OCI-LY7 (cell line): ENCODE data around the gene POC1B. TPM values are rescaled to one million over a fixed set of nuclear protein-coding genes. Genes with fewer than 3 reads are reported as not detected.

Source experiments
- BruUV-seq: library from RNA; stranded (reverse); fragments of 400-500 nt; replicated peaks from 2 replicates; lab custom pipeline; 2021; lab: Mats Ljungman, UMichigan
- CTCF ChIA-PET: fragments of 300-600 bp; sonication (Branson Sonifier 250); formaldehyde crosslinking; loops from one replicate; lab custom pipeline; 2022; ENCODE audit warnings: antibody characterized with exemption; ENCODE audit not compliant: unreplicated experiment; lab: Charles Lee
- POLR2A ChIA-PET: fragments of 300-600 bp; sonication (Branson Sonifier 250); formaldehyde crosslinking; loops from one replicate; lab custom pipeline; 2022; ENCODE audit warnings: antibody characterized with exemption; lab: Charles Lee
- DNase-seq: peaks from one replicate; pipeline ENCODE4 v3.0.0-alpha.2; 2015; ENCODE audit warnings: low spot score
- H2AFZ ChIP-seq: fragments of 200-600 bp; sonication (generic), shearing (Covaris generic); 2 replicates; pipeline ENCODE4 v1.6.1; 2014; ENCODE audit warnings: mild to moderate bottlenecking, antibody characterized with exemption, low read length, moderate library complexity
- H3K27ac ChIP-seq: fragments of 200-600 bp; sonication (generic); 2 replicates; pipeline ENCODE4 v1.5.1; 2014; ENCODE audit warnings: mixed run types, low read depth, mild to moderate bottlenecking, moderate library complexity, low read length, inconsistent platforms; ENCODE audit not compliant: poor library complexity, severe bottlenecking
- H3K36me3 ChIP-seq: fragments of 200-600 bp; sonication (generic); 2 replicates; pipeline ENCODE4 v1.6.1; 2014; ENCODE audit warnings: mild to moderate bottlenecking, antibody characterized with exemption, low read length, moderate library complexity, mixed read lengths; ENCODE audit not compliant: insufficient read depth
- H3K4me1 ChIP-seq: fragments of 200-600 bp; sonication (generic); 2 replicates; pipeline ENCODE4 v1.5.1; 2014; ENCODE audit warnings: mild to moderate bottlenecking, low read length; ENCODE audit not compliant: insufficient read depth, poor library complexity, severe bottlenecking
- H3K4me2 ChIP-seq: fragments of 200-600 bp; sonication (generic); 2 replicates; pipeline ENCODE4 v1.6.1; 2014; ENCODE audit warnings: mild to moderate bottlenecking, low read length
- H3K4me3 ChIP-seq: fragments of 200-600 bp; sonication (generic); 2 replicates; pipeline ENCODE4 v1.5.1; 2014; ENCODE audit warnings: mild to moderate bottlenecking, low read depth, low read length; ENCODE audit not compliant: poor library complexity, severe bottlenecking
- H3K79me2 ChIP-seq: fragments of 200-600 bp; sonication (generic); 2 replicates; pipeline ENCODE4 v1.6.1; 2016; ENCODE audit warnings: low read depth, mild to moderate bottlenecking, low read length, moderate library complexity, mixed read lengths; ENCODE audit not compliant: insufficient read depth
- H3K9me2 ChIP-seq: fragments of 200-600 bp; sonication (generic); 2 replicates; pipeline ENCODE4 v1.6.1; 2016; ENCODE audit warnings: mild to moderate bottlenecking, low read length, mixed read lengths; ENCODE audit not compliant: insufficient read depth
- H3K9me3 ChIP-seq: fragments of 200-600 bp; sonication (generic); 2 replicates; pipeline ENCODE4 v1.6.1; 2014; ENCODE audit warnings: mild to moderate bottlenecking, mixed run types, low read length, mixed read lengths
- H4K20me1 ChIP-seq: fragments of 200-600 bp; sonication (generic); 2 replicates; pipeline ENCODE4 v1.6.1; 2014; ENCODE audit warnings: mild to moderate bottlenecking, antibody characterized with exemption, low read length, moderate library complexity, mixed read lengths; ENCODE audit not compliant: insufficient read depth
- CTCF ChIP-seq: fragments of 200-600 bp; sonication (generic); conservative IDR thresholded peaks from 2 replicates; pipeline ENCODE4 v1.5.1; 2014; ENCODE audit warnings: mild to moderate bottlenecking, antibody characterized with exemption, low read length, moderate library complexity, mixed read lengths
- EZH2phosphoT487 ChIP-seq: fragments of 200-600 bp; sonication (generic); IDR thresholded peaks from 2 replicates; pipeline ENCODE4 v1.6.1; 2018; ENCODE audit warnings: low read depth, borderline replicate concordance, mild to moderate bottlenecking, mixed run types, antibody characterized with exemption, low read length, moderate library complexity, mixed read lengths
- intact Hi-C: fragments of 100-400 bp; cut with micrococcal nuclease; formaldehyde crosslinking; loops from one replicate; pipeline ENCODE4 v1.10.0; 2022; ENCODE audit not compliant: unreplicated experiment
- total RNA-seq, 2 experiments: library from RNA; depleted of rRNA in 1 of 2; stranded (reverse); fragments of >200 nt in 1 of 2; shearing (Covaris generic) in 1 of 2; gene quantifications; 2 replicates each; pipeline ENCODE4 v1.2.3, GENCODE V29; 2014 to 2022

The POC1B gene
- total RNA-seq, 2 experiments from 2014 or later: 28.9 to 30.9 TPM

GRCh38 chr12:89544022-89544421, 18.2 kb upstream of the POC1B start:
- POLR2A ChIA-PET: interaction anchor here (0.6 to 1.4 kb wide), 6 partner anchors 27 to 714 kb away, joined by 3 to 4 read pairs (median 3); no protein-coding TSS in a partner anchor
- peaks cover 5% of the 10 kb centered on the region for H3K4me1 ChIP-seq
- H3K4me3 ChIP-seq: no peak overlapping the region
- no peaks in the 10 kb centered on the region for H3K79me2 ChIP-seq
- no peaks in the 10 kb centered on the region for H3K9me3 ChIP-seq
- H3K27ac ChIP-seq: no peak overlapping the region
- no peaks in the 10 kb centered on the region for H3K36me3 ChIP-seq
- no TSS peak for BruUV-seq
- no peak for DNase-seq
- no peak overlapping the region for H3K4me2 ChIP-seq
- TF ChIP-seq EZH2phosphoT487 (no peak), CTCF (no peak)
- no peaks in the 10 kb centered on the region for H4K20me1 ChIP-seq
- intact Hi-C loops: loop anchor here (5.0 to 10.0 kb wide), 4 partner anchors 163 to 1313 kb away; partner anchors contain the start of gene ATP2B1
- H3K9me2 ChIP-seq: no peaks in the 10 kb centered on the region
- CTCF ChIA-PET: interaction anchor here (1.7 kb wide), 1 partner anchor 620 kb away, joined by 5 read pairs; no protein-coding TSS in a partner anchor
- no peak overlapping the region for H2AFZ ChIP-seq

- intact Hi-C loops: loop anchor here (1.0 to 10.0 kb wide), 6 partner anchors 164 to 1314 kb away; partner anchors contain the start of gene ATP2B1
- Histone ChIP-seq H2AFZ (no peak overlapping the region), H4K20me1 (no peaks in the 10 kb centered on the region), H3K9me3 (no peaks in the 10 kb centered on the region), H3K4me2 (no peak overlapping the region), H3K79me2 (no peaks in the 10 kb centered on the region), H3K4me1 (peaks cover 5% of the 10 kb centered on the region), H3K9me2 (no peaks in the 10 kb centered on the region), H3K4me3 (no peak overlapping the region), H3K27ac (no peak overlapping the region), H3K36me3 (no peaks in the 10 kb centered on the region)
- POLR2A ChIA-PET: interaction anchor here (0.6 to 1.1 kb wide), 2 partner anchors 28 to 154 kb away, joined by 3 to 4 read pairs; no protein-coding TSS in a partner anchor
- no TSS peak for BruUV-seq
- CTCF ChIA-PET: interaction anchor here (0.5 to 1.7 kb wide), 3 partner anchors 17 to 621 kb away, joined by 3 to 5 read pairs (median 3); partner anchors contain the start of gene POC1B
- no peak for TF ChIP-seq EZH2phosphoT487
- TF ChIP-seq CTCF: peak; percentile 98
- peak; percentile 79 for DNase-seq
Observed at GRCh38 chr12:89542912-89543592, 17.2 kb upstream of the POC1B start.
